ENCODE data around the gene KLK14. TPM values are rescaled to one million over a fixed set of nuclear protein-coding genes. Genes with fewer than 3 reads are reported as not detected.

The KLK14 gene
- total RNA-seq, 1 donor from 2014 or later: not detected

DNA sequence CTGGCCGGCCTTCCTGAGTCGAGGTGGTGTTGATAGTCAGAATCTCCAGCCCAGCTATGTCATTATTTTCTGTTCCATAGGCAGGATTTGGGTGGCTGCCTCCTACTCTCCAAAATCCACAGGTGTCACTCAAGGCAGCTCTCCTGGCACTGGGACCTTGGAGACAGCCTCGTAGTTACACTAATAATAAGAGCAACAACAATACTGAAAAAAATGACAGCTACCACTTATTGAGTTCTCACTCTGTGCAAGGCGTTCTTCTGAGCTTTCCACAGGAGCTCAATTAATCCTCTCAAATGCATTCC, 35.7 kb downstream of the KLK14 start:
- no peak for DNase-seq (ENCODE audit: low spot score)

DNA sequence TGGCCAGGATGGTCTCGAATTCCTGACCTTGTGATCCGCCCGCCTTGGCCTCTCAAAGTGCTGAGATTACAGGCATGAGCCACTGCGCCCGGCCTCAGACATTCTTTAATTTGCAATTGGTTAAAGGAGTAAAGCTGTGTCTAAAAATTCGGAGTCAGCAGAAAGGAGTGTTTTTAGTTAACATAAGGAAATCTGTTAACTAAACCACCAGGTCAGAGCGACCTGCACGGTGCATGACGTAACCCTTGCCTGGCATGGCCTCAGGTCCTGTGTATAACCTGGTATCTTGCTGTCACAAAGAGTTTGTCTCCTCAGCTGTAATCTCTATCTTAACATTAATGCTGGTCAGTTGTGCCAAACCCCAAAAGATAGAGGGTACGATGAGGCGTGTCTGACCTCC, 38.4 kb downstream of the KLK14 start:
- DNase-seq (ENCODE audit: low spot score): no peak

DNA sequence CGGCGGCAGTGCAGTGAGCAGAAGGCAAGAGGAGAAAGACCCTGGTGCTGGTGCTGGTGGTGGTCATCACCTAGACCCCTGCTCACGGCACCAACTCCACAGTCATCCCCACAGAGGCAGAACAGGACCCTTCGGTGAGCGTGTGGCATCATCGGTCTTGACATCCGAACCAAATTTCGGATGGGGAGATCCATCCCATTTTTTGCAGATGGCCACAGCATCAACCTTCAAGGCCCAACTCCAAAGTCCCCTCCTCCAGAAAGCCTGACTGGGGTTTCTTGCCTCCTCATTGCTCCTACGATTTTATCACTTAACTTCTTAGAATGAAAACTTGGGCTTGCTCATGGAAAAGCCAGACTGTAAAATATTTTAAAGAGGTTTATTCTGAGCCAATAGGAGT, 39.2 kb downstream of the KLK14 start:
- DNase-seq (ENCODE audit: low spot score): no peak

- DNase-seq (ENCODE audit: low spot score): no peak
These were observed 42.5 kb downstream of the KLK14 start for GRCh38 chr19:51040151-51040550.

DNA sequence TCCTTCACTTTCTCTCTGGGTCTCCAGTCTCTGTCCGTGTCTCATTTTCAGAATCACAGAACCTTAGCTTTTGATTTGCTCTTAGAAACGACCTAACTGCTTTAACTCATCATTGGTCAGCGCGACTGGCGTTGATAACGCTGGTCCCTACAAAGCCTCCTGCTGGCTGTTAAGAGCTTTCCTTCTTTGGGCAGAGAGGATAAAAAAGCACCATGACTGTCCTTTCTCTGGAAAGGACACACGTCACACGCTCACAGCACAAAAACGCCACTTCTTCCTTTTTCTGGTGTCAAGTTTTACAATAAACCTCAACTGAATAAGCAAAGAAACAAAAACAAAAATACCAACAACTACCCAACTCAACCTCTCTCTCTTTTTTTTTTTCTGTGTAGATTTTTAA, 46.2 kb downstream of the KLK14 start:
- no peak for DNase-seq (ENCODE audit: low spot score)

- DNase-seq (ENCODE audit: low spot score): peak; percentile 59
These were observed 48.0 kb downstream of the KLK14 start, which contains the start of gene KLK12 for GRCh38 chr19:51034704-51035103. Gene KLK12 (minus strand): TSS chr19:51035002. CDS start chr19:51034621, 381 bp downstream.

- DNase-seq (ENCODE audit: low spot score): peak; percentile 85
These were observed 50.8 kb downstream of the KLK14 start for GRCh38 chr19:51031880-51032225.

GRCh38 chr19:51031220-51031879, 51.3 kb downstream of the KLK14 start:
- no peak for DNase-seq (ENCODE audit: low spot score)

GRCh38 chr19:51030631-51031030, 52.1 kb downstream of the KLK14 start:
- peak; percentile 85 for DNase-seq (ENCODE audit: low spot score)

- peak; percentile 68 for DNase-seq (ENCODE audit: low spot score)
These were observed 53.0 kb downstream of the KLK14 start for GRCh38 chr19:51029718-51030117.

Other genes with a start within 250 kb of the KLK14 start
- not detected for gene KLK15, start 249.3 kb downstream of the KLK14 start, total RNA-seq
- not detected for gene KLK3, start 228.0 kb downstream of the KLK14 start, total RNA-seq
- not detected for gene KLK2, start 209.4 kb downstream of the KLK14 start, total RNA-seq
- not detected for gene KLK4, start 171.5 kb downstream of the KLK14 start, total RNA-seq
- gene KLK5, start 129.8 kb downstream of the KLK14 start, total RNA-seq: not detected
- not detected for gene KLK6, start 113.3 kb downstream of the KLK14 start, total RNA-seq
- gene KLK7, start 99.0 kb downstream of the KLK14 start, total RNA-seq: not detected
- not detected for gene KLK8, start 81.3 kb downstream of the KLK14 start, total RNA-seq
- not detected for gene KLK10, start 63.2 kb downstream of the KLK14 start, total RNA-seq
- gene KLK11, start 56.3 kb downstream of the KLK14 start, total RNA-seq: not detected
- gene KLK12, start 47.9 kb downstream of the KLK14 start, total RNA-seq: not detected
- gene KLK13, start 17.8 kb downstream of the KLK14 start, total RNA-seq: not detected
- gene CTU1, start 25.5 kb upstream of the KLK14 start, total RNA-seq: 10.0 TPM
- 19.0 TPM for gene SIGLEC9, start 42.0 kb upstream of the KLK14 start, total RNA-seq
- 8.1 TPM for gene SIGLEC7, start 59.4 kb upstream of the KLK14 start, total RNA-seq
- gene CD33, start 142.2 kb upstream of the KLK14 start, total RNA-seq: 18.6 TPM
- gene SIGLECL1, start 168.2 kb upstream of the KLK14 start, total RNA-seq: not detected
- gene IGLON5, start 228.8 kb upstream of the KLK14 start, total RNA-seq: 3.7 TPM

All from mesenteric fat pad (tissue), 1 donor.